ENCODE results near the gene TRIM8.

GRCh38 chr10:102681696-102682095, 37.4 kb downstream of the TRIM8 start:
- TF ChIP-seq CEBPB (tag; IDR thresholded peaks at IDR 0.05) (no peak), RFX5 (IDR thresholded peaks at IDR 0.05; ENCODE audit: low read depth, low read length) (no peak), CTCF (IDR thresholded peaks at IDR 0.05 in 2 of 3, conservative IDR thresholded peaks at IDR 0.05 in 1 of 3; ENCODE audit: insufficient read depth in 2 of 3, low read depth in 1 of 3, low read length in 3 of 3) (no peak), TSC22D4 (tag; IDR thresholded peaks at IDR 0.05) (no peak), ZFX (CRISPR knock-in tag; IDR thresholded peaks at IDR 0.05) (no peak), RAD51 (IDR thresholded peaks at IDR 0.05; ENCODE audit: borderline replicate concordance, low read depth) (no peak)
